K562 (cell line): ENCODE measurements around the gene SERGEF. TPM values are rescaled to one million over a fixed set of nuclear protein-coding genes. Genes with fewer than 3 reads are reported as not detected.

Source experiments
- ATAC-seq: fragments of 200-7000 bp; cut with Tn5 transposase; 3 replicates; pipeline ENCODE4 v1.9.1; 2020; ENCODE audit warnings: moderate library complexity
- BruUV-seq: library from RNA; stranded (reverse); fragments of 400-500 nt; replicated peaks from 2 replicates; lab custom pipeline; 2021; lab: Mats Ljungman, UMichigan
- CTCF ChIA-PET: fragments of 300-600 bp; formaldehyde crosslinking; extraction: SDS; loops from one replicate; lab custom pipeline; 2021; ENCODE audit warnings: low intra/inter-chr PET ratio; lab: Yijun Ruan, JAX
- POLR2A ChIA-PET: fragments of 300-600, 350-650 bp; sonication (Branson Sonifier 250); formaldehyde crosslinking; extraction: SDS; loops from one replicate; lab custom pipeline; 2021; ENCODE audit warnings: antibody characterized with exemption, inconsistent platforms; lab: Yijun Ruan, JAX
- DNase-seq, 4 experiments: peaks; one replicate each; pipeline versions ENCODE4 v3.0.0 to v3.0.0-alpha.2; 2011 to 2018; ENCODE audit warnings: low spot score in 3 of 4, mixed read lengths in 3 of 4; ENCODE audit errors: extremely low read depth in 1 of 4
- FAIRE-seq: peaks from 2 replicates; lab custom pipeline; 2011; peaks lifted over from hg19 to GRCh38; lab: Jason Lieb, UNC
- H2AFZ ChIP-seq: 2 replicates; pipeline ENCODE4 v1.6.0; 2011; ENCODE audit warnings: low read depth, low read length, control low read depth, inconsistent platforms
- H3K27ac ChIP-seq: fragments of 200-600 bp; 3 replicates; pipeline ENCODE4 v1.8.0; 2011; ENCODE audit warnings: low read depth, mild to moderate bottlenecking, control low read depth, inconsistent platforms, low read length, moderate library complexity, mixed read lengths; ENCODE audit errors: extremely low read depth
- H3K27me3 ChIP-seq, 2 experiments: fragments of 300-600 bp in 1 of 2; 2 replicates in 1 of 2; 3 replicates in 1 of 2; pipeline versions ENCODE4 v1.6.0 to v1.8.0; 2011; ENCODE audit warnings: inconsistent platforms in 2 of 2, low read length in 2 of 2, mild to moderate bottlenecking in 1 of 2, mixed read lengths in 1 of 2, moderate library complexity in 1 of 2; ENCODE audit not compliant: control insufficient read depth in 2 of 2, insufficient read depth in 2 of 2
- H3K36me3 ChIP-seq: fragments of 300-600 bp; 3 replicates; pipeline ENCODE4 v1.8.0; 2011; ENCODE audit warnings: mild to moderate bottlenecking, low read length, inconsistent platforms; ENCODE audit not compliant: control insufficient read depth, insufficient read depth
- H3K4me1 ChIP-seq, 2 experiments: fragments of 200-600 bp in 1 of 2; replicated peaks in 1 of 2; 2 replicates in 1 of 2; 3 replicates in 1 of 2; pipeline versions ENCODE4 v1.5.1 to v1.8.0; 2011; ENCODE audit warnings: inconsistent platforms in 2 of 2, low read length in 2 of 2, mild to moderate bottlenecking in 1 of 2, mixed read lengths in 1 of 2, moderate library complexity in 1 of 2; ENCODE audit not compliant: control insufficient read depth in 2 of 2, insufficient read depth in 2 of 2
- H3K4me2 ChIP-seq: 2 replicates; pipeline ENCODE4 v1.6.1; 2011; ENCODE audit warnings: low read length, control low read depth, inconsistent platforms, mixed read lengths; ENCODE audit not compliant: insufficient read depth
- H3K4me3 ChIP-seq: fragments of 200-600 bp; sonication (generic), shearing (Covaris generic); 2 replicates; pipeline ENCODE4 v1.5.1; 2016; ENCODE audit warnings: control low read depth, inconsistent platforms
- H3K79me2 ChIP-seq: fragments of 200-600 bp; 3 replicates; pipeline ENCODE4 v1.8.0; 2011; ENCODE audit warnings: low read length, inconsistent platforms; ENCODE audit not compliant: control insufficient read depth, insufficient read depth
- H3K9ac ChIP-seq, 2 experiments: 2 replicates each; pipeline versions ENCODE4 v1.6.0 to v1.6.1; 2011; ENCODE audit warnings: low read depth in 2 of 2, low read length in 2 of 2, control low read depth in 1 of 2, inconsistent platforms in 1 of 2, mild to moderate bottlenecking in 1 of 2, mixed read lengths in 1 of 2; ENCODE audit not compliant: insufficient read depth in 1 of 2
- H3K9me1 ChIP-seq: one replicate; pipeline ENCODE4 v1.6.0; 2011; ENCODE audit warnings: inconsistent platforms, mild to moderate bottlenecking, low read length, moderate library complexity; ENCODE audit not compliant: control insufficient read depth, insufficient read depth
- H3K9me3 ChIP-seq: replicated peaks from 2 replicates; pipeline ENCODE4 v1.5.1; 2011; ENCODE audit warnings: low read depth, low read length, inconsistent platforms; ENCODE audit not compliant: control insufficient read depth, insufficient read depth
- H4K20me1 ChIP-seq: replicated peaks from 2 replicates; pipeline ENCODE4 v1.6.1; 2011; ENCODE audit warnings: low read length, inconsistent platforms, mixed read lengths; ENCODE audit not compliant: control insufficient read depth, insufficient read depth
- ADNP ChIP-seq: fragments of 200-800 bp; sonication (Bioruptor generic); IDR thresholded peaks from 2 replicates; pipeline ENCODE4 v1.6.1; 2016; ENCODE audit warnings: missing genetic modification characterization, missing compliant biosample characterization
- BRCA1 ChIP-seq, 2 experiments: fragments of 450-650 bp in 1 of 2; sonication (generic) in 1 of 2; formaldehyde crosslinking in 1 of 2; IDR thresholded peaks; 2 replicates each; pipeline versions ENCODE4 v1.5.0 to v1.6.1; 2017 to 2020; ENCODE audit warnings: mild to moderate bottlenecking in 1 of 2, missing genetic modification reagents in 1 of 2
- ELK1 ChIP-seq: sonication (generic); formaldehyde crosslinking; IDR thresholded peaks from 2 replicates; pipeline ENCODE4 v1.8.1; 2022; ENCODE audit warnings: missing genetic modification reagents
- ESRRB ChIP-seq: fragments of 250-450 bp; sonication (Bioruptor Pico); IDR thresholded peaks from 2 replicates; pipeline ENCODE4 v1.5.0; 2020; ENCODE audit warnings: mild to moderate bottlenecking, moderate library complexity, borderline replicate concordance
- FOXA1 ChIP-seq: fragments of 450-650 bp; IDR thresholded peaks from 2 replicates; pipeline ENCODE4 v1.6.1; 2016; ENCODE audit warnings: mild to moderate bottlenecking, borderline replicate concordance
- HDAC2 ChIP-seq: fragments of 450-650 bp; IDR thresholded peaks from 2 replicates; pipeline ENCODE4 v1.6.1; 2016; ENCODE audit warnings: mild to moderate bottlenecking
- IRF9 ChIP-seq: fragments of 450-650 bp; IDR thresholded peaks from 2 replicates; pipeline ENCODE4 v1.6.1; 2016; ENCODE audit warnings: missing biosample characterization, missing genetic modification characterization
- LEF1 ChIP-seq: fragments of 450-650 bp; IDR thresholded peaks from 2 replicates; pipeline ENCODE4 v1.6.1; 2016; ENCODE audit warnings: mild to moderate bottlenecking
- NR0B1 ChIP-seq: fragments of 450-650 bp; IDR thresholded peaks from one replicate; pipeline ENCODE4 v1.6.1; 2018; ENCODE audit warnings: mild to moderate bottlenecking, moderate library complexity; ENCODE audit not compliant: partially characterized antibody
- SNIP1 ChIP-seq: fragments of 450-650 bp; IDR thresholded peaks from 2 replicates; pipeline ENCODE4 v1.7.1; 2017; ENCODE audit warnings: low read depth, mild to moderate bottlenecking
- ZNF584 ChIP-seq: fragments of 200-800 bp; sonication (Bioruptor generic); IDR thresholded peaks from 2 replicates; pipeline ENCODE4 v1.6.1; 2016; ENCODE audit warnings: low read depth, mild to moderate bottlenecking, missing genetic modification characterization, missing compliant biosample characterization
- ZNF592 ChIP-seq: fragments of 450-650 bp; IDR thresholded peaks from 2 replicates; pipeline ENCODE4 v1.6.1; 2017; ENCODE audit warnings: antibody characterized with exemption, mild to moderate bottlenecking
- ZNF764 ChIP-seq: fragments of 250-450 bp; sonication (Bioruptor Pico); IDR thresholded peaks from 2 replicates; pipeline ENCODE4 v1.4.0; 2020; ENCODE audit warnings: low read depth, mild to moderate bottlenecking, moderate library complexity
- ZNF77 ChIP-seq: fragments of 250-450 bp; sonication (Bioruptor Pico); IDR thresholded peaks from 2 replicates; pipeline ENCODE4 v1.5.0; 2020
- WGBS: fragments of 100-300 bp; shearing (Covaris generic); methylation state at CpG from one replicate; pipeline ENCODE4 v1.1.6; 2016; ENCODE audit warnings: low coverage, mixed read lengths; ENCODE audit not compliant: insufficient coverage; ENCODE audit errors: missing lambda C conversion rate; 5-methylcytosine and 5-hydroxymethylcytosine counted together
- in situ Hi-C: fragments of 300-500 bp; cut with MboI; formaldehyde crosslinking; loops from 4 replicates; pipeline ENCODE4 v1.15.0; 2018; ENCODE audit warnings: inconsistent platforms, mixed read lengths
- intact Hi-C: fragments of 100-400 bp; cut with micrococcal nuclease; formaldehyde crosslinking; loops from 2 replicates; pipeline ENCODE4 v1.14.2; 2022
- polyA plus RNA-seq, 8 experiments: library from polyadenylated mRNA; depleted of rRNA in 4 of 8; stranded (reverse) in 5 of 8; unstranded in 3 of 8; fragments of >200 nt; fragmentation: Nextera tagmentation in 2 of 8; fragmentation: Illumina TruSeq in 1 of 8; extraction: Ambion mirVana in 2 of 8; extraction: Trizol in 1 of 8; gene quantifications; 2 replicates each; pipeline versions ENCODE4 v1.2.1 to v1.2.3, GENCODE V29; 2011 to 2014; ENCODE audit warnings: inconsistent platforms in 1 of 8, missing spikeins in 1 of 8
- total RNA-seq, 7 experiments: library from RNA; depleted of rRNA in 6 of 7; stranded (reverse); fragments of >200 nt in 6 of 7; fragmentation: Illumina TruSeq in 2 of 7; extraction: Trizol in 2 of 7; gene quantifications; 2 replicates each; pipeline versions ENCODE4 v1.2.1 to v1.2.3, GENCODE V29; 2011 to 2021; ENCODE audit warnings: low replicate concordance in 1 of 7

The SERGEF gene
- total and polyA plus RNA-seq, 9 of the 15 experiments (the other 6 are each of a cell fraction or from before 2014, with no cell fraction given), result 10.2 to 28.0 (median 19.9) TPM

- intact Hi-C loops (no loop called here), in situ Hi-C loops (no loop called here)
- Histone ChIP-seq H3K9me3 (no peaks in the 10 kb centered on the region), H3K4me1 (no peaks in the 10 kb centered on the region), H3K27me3 (peaks cover 0 to 35% of the 10 kb centered on the region in 2 experiments; a peak in 3 of 5 replicates), H4K20me1 (no peaks in the 10 kb centered on the region), H3K4me3 (no peak overlapping the region), H3K36me3 (no peaks in the 10 kb centered on the region), H3K4me2 (no peak overlapping the region), H3K9ac (no peak overlapping the region), H3K27ac (no peak overlapping the region), H3K9me1 (no peaks in the 10 kb centered on the region), H3K79me2 (no peaks in the 10 kb centered on the region), H2AFZ (no peak overlapping the region)
- ChIA-PET POLR2A (no interaction called here), CTCF (no interaction called here)
- WGBS, result 1% methylated on average over 5 of the region's 5 CpGs
- no peak for DNase-seq
- no peak for FAIRE-seq
- no TSS peak for BruUV-seq
- ATAC-seq, result no peak
- TF ChIP-seq ZNF592 (no peak), ZNF77 (CRISPR knock-in tag) (no peak), IRF9 (tag) (no peak), ZNF584 (CRISPR knock-in tag) (no peak), ADNP (tag) (no peak), ESRRB (CRISPR knock-in tag) (no peak), FOXA1 (no peak), NR0B1 (no peak), HDAC2 (no peak), ELK1 (CRISPR knock-in tag) (no peak), LEF1 (no peak), BRCA1 (IDR thresholded peaks at IDR 0.05) (no peak), BRCA1 (CRISPR knock-in tag; IDR thresholded peaks at IDR 0.05) (no peak), ZNF764 (CRISPR knock-in tag) (no peak), SNIP1 (no peak)
These were observed 259.7 kb downstream of the SERGEF start for GRCh38 chr11:17753153-17753552.
